ENCODE data around the gene CLDN19. TPM values are rescaled to one million over a fixed set of nuclear protein-coding genes. Genes with fewer than 3 reads are reported as not detected.

Gene CLDN19
- total and polyA plus RNA-seq, 10 donors: 0.26 to 0.28 TPM; not detected in 8

- Histone ChIP-seq H3K36me3 (peaks cover 0 to 77% (median 42%) of the 10 kb centered on the region in 6 donors), H3K27ac (no peak overlapping the region), H3K27me3 (replicated peaks in 1 of 7) (no peaks in the 10 kb centered on the region), H3K9me3 (no peaks in the 10 kb centered on the region), H3K4me3 (no peak overlapping the region), H3K4me1 (peaks cover 0 to 30% (median 7%) of the 10 kb centered on the region in 6 donors)
- TF ChIP-seq POLR2A (IDR thresholded peaks at IDR 0.05): no peak
- TF ChIP-seq POLR2AphosphoS5 (IDR thresholded peaks at IDR 0.05): no peak
- TF ChIP-seq, protein P1, sequence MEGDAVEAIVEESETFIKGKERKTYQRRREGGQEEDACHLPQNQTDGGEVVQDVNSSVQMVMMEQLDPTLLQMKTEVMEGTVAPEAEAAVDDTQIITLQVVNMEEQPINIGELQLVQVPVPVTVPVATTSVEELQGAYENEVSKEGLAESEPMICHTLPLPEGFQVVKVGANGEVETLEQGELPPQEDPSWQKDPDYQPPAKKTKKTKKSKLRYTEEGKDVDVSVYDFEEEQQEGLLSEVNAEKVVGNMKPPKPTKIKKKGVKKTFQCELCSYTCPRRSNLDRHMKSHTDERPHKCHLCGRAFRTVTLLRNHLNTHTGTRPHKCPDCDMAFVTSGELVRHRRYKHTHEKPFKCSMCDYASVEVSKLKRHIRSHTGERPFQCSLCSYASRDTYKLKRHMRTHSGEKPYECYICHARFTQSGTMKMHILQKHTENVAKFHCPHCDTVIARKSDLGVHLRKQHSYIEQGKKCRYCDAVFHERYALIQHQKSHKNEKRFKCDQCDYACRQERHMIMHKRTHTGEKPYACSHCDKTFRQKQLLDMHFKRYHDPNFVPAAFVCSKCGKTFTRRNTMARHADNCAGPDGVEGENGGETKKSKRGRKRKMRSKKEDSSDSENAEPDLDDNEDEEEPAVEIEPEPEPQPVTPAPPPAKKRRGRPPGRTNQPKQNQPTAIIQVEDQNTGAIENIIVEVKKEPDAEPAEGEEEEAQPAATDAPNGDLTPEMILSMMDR (IDR thresholded peaks at IDR 0.05 in 8 of 11, conservative IDR thresholded peaks at IDR 0.05 in 3 of 11): no peak
- intact Hi-C loops (cut with DNase I; ENCODE audit: low total_unique reads): loop anchor here (5.0 kb wide), 1 partner anchor 297 kb away; no protein-coding TSS in a partner anchor
- WGBS, 5 donors: 80 to 96% (median 87%) methylated on average over 5 of the region's 5 CpGs
- DNase-seq: no peak
Observed at GRCh38 chr1:42774928-42775526, 35.0 kb upstream of the CLDN19 start.

GRCh38 chr1:42773420-42773819 is 33.4 kb upstream of the CLDN19 start:
- no peak for DNase-seq
- intact Hi-C loops (cut with DNase I; ENCODE audit: low total_unique reads): no loop called here

DNA sequence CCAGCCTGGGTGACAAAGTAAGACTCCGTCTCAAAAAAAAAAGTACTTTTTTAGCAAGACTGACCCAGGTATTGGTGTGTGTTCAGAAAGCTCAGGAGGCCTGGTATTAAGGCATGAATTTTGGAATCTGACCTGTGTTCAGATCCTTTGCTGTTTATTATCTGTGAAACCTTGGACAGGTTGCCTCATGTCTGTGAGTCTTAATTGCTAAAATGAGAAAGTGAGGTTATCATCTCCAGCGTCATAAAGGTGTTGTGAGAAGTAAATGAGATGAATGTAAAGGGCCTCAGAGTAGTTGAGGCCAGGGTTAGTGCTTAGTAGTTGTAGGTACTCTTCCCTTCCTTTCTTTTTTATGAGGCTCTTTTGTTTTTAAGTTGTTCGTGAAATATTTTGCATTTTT is 29.8 kb upstream of the CLDN19 start:
- no peaks in the 10 kb centered on the region for H3K9me3 ChIP-seq
- no peak overlapping the region for H3K27ac ChIP-seq
- WGBS, 5 donors: 88 to 100% (median 96%) methylated on average over 3 of the region's 3 CpGs
- intact Hi-C loops (cut with DNase I; ENCODE audit: low total_unique reads): loop anchor here (10.0 kb wide), 1 partner anchor 85 kb away; the partner anchor contains the start of gene YBX1
- peaks cover 0 to 25% (median 12%) of the 10 kb centered on the region in 6 donors for H3K36me3 ChIP-seq
- no peak overlapping the region for H3K4me3 ChIP-seq
- no peaks in the 10 kb centered on the region for H3K27me3 ChIP-seq (replicated peaks in 1 of 7)
- H3K4me1 ChIP-seq: peaks cover 22 to 76% (median 47%) of the 10 kb centered on the region in 6 donors
- TF ChIP-seq, protein P1 (IDR thresholded peaks at IDR 0.05 in 8 of 11, conservative IDR thresholded peaks at IDR 0.05 in 3 of 11): no peak
- TF ChIP-seq POLR2AphosphoS5 (IDR thresholded peaks at IDR 0.05): no peak
- TF ChIP-seq POLR2A (IDR thresholded peaks at IDR 0.05): no peak
- DNase-seq: no peak

More at GRCh38 chr1:42773420-42773819, 33.4 kb upstream of the CLDN19 start:
- no peaks in the 10 kb centered on the region for H3K9me3 ChIP-seq
- no peak overlapping the region for H3K27ac ChIP-seq
- TF ChIP-seq, protein P1 (IDR thresholded peaks at IDR 0.05 in 8 of 11, conservative IDR thresholded peaks at IDR 0.05 in 3 of 11): no peak
- TF ChIP-seq POLR2AphosphoS5 (IDR thresholded peaks at IDR 0.05) (no peak), POLR2A (IDR thresholded peaks at IDR 0.05) (no peak)
- peaks cover 6 to 46% (median 23%) of the 10 kb centered on the region in 6 donors for H3K4me1 ChIP-seq
- peaks cover 0 to 61% (median 40%) of the 10 kb centered on the region in 6 donors for H3K36me3 ChIP-seq
- WGBS, 5 donors: 44 to 87% (median 50%) methylated on average over 2 of the region's 2 CpGs
- H3K27me3 ChIP-seq (replicated peaks in 1 of 7): no peaks in the 10 kb centered on the region
- H3K4me3 ChIP-seq: no peak overlapping the region

- Histone ChIP-seq H3K36me3 (peaks cover 0 to 8% (median 0%) of the 10 kb centered on the region in 6 donors), H3K4me3 (peak overlapping the region in 7 of 8 donors; percentile 75 to 99 (median 97)), H3K27ac (no peak overlapping the region), H3K9me3 (no peaks in the 10 kb centered on the region), H3K27me3 (replicated peaks in 1 of 7) (no peaks in the 10 kb centered on the region), H3K4me1 (peaks cover 27 to 90% (median 57%) of the 10 kb centered on the region in 6 donors)
- WGBS, 5 donors: 85 to 91% (median 87%) methylated on average over 2 of the region's 2 CpGs
- TF ChIP-seq POLR2A (IDR thresholded peaks at IDR 0.05): no peak
- DNase-seq: no peak
- intact Hi-C loops (cut with DNase I; ENCODE audit: low total_unique reads): loop anchor here (10.0 kb wide), 1 partner anchor 83 kb away; the partner anchor contains the start of gene YBX1
Observed at GRCh38 chr1:42768172-42768571, 28.1 kb upstream of the CLDN19 start.
